GM19043 (cell line): ENCODE data around the gene PRRT1B.

Experiments
- ATAC-seq: cut with Tn5 transposase; IDR thresholded peaks from one replicate; pipeline ENCODE4 v1.9.1; 2021; ENCODE audit warnings: low read depth; ENCODE audit not compliant: unreplicated experiment

Gene PRRT1B

GRCh38 chr9:131578021-131578420, 32.7 kb downstream of the PRRT1B start:
- no peak for ATAC-seq

- peak; percentile 70 for ATAC-seq
Observed at GRCh38 chr9:131578731-131579504, 33.6 kb downstream of the PRRT1B start.

GRCh38 chr9:131579789-131580211, 34.5 kb downstream of the PRRT1B start:
- no peak for ATAC-seq

GRCh38 chr9:131580358-131580757, 35.0 kb downstream of the PRRT1B start:
- ATAC-seq = no peak

- no peak for ATAC-seq
Observed at GRCh38 chr9:131582056-131582455, 36.7 kb downstream of the PRRT1B start.

- no peak for ATAC-seq
Observed at GRCh38 chr9:131582466-131583336, 37.4 kb downstream of the PRRT1B start.

- ATAC-seq = no peak
Observed at GRCh38 chr9:131583337-131583645, 38.0 kb downstream of the PRRT1B start.

GRCh38 chr9:131583836-131584555, 38.7 kb downstream of the PRRT1B start:
- ATAC-seq = no peak

GRCh38 chr9:131584858-131585257, 39.5 kb downstream of the PRRT1B start:
- no peak for ATAC-seq

GRCh38 chr9:131585375-131585774, 40.1 kb downstream of the PRRT1B start:
- no peak for ATAC-seq

- no peak for ATAC-seq
Observed at GRCh38 chr9:131587331-131587730, 42.0 kb downstream of the PRRT1B start.

GRCh38 chr9:131587906-131588305, 42.6 kb downstream of the PRRT1B start:
- ATAC-seq = no peak

- no peak for ATAC-seq
Observed at GRCh38 chr9:131588396-131588795, 43.1 kb downstream of the PRRT1B start.

- ATAC-seq = no peak
Observed at GRCh38 chr9:131589124-131589711, 43.9 kb downstream of the PRRT1B start.

GRCh38 chr9:131589993-131590392, 44.7 kb downstream of the PRRT1B start:
- ATAC-seq = no peak

GRCh38 chr9:131590449-131590848, 45.1 kb downstream of the PRRT1B start:
- ATAC-seq = no peak

GRCh38 chr9:131590907-131591844, 45.9 kb downstream of the PRRT1B start:
- no peak for ATAC-seq

GRCh38 chr9:131591845-131592208, 46.5 kb downstream of the PRRT1B start:
- no peak for ATAC-seq

- ATAC-seq = no peak
Observed at GRCh38 chr9:131593091-131593820, 47.9 kb downstream of the PRRT1B start.
